Fibroblast of lung (primary cell): ENCODE data around the gene UBA1.

ENCODE experiments used
- EZH2 ChIP-seq: IDR thresholded peaks from 2 replicates; pipeline ENCODE4 v1.5.1; 2012; ENCODE audit warnings: low read length, control low read depth, mild to moderate bottlenecking; ENCODE audit errors: missing control alignments
- TF ChIP-seq, protein P1 (sequence below), 2 donors: IDR thresholded peaks in 1 of 2; conservative IDR thresholded peaks in 1 of 2; 1 replicate in 1 of 2; 2 replicates in 1 of 2; pipeline ENCODE4 v1.5.1; 2011 to 2012; ENCODE audit warnings: low read length in 2 of 2, control low read depth in 1 of 2, inconsistent platforms in 1 of 2, low read depth in 1 of 2, mild to moderate bottlenecking in 1 of 2

DNA sequence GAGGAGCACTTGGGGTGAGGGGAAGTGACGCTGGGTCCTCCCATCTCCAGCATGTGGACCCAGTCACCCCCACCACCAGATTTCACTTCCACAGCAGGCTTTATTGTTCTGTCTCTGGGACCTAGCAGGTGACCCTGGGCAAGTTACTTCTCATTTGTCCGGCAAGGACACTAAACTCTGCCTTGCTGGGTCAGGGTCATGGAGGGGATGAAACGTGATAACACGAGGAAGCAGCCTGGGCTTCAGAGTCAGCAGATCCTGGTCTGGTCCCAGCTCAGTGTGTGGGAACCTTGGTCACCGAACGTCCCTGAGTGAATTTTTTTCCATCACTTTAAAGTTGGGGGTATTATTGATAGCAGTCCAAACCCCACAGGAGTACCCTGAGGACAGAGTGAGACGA lies 3.9 kb downstream of the UBA1 start:
- TF ChIP-seq, protein P1, sequence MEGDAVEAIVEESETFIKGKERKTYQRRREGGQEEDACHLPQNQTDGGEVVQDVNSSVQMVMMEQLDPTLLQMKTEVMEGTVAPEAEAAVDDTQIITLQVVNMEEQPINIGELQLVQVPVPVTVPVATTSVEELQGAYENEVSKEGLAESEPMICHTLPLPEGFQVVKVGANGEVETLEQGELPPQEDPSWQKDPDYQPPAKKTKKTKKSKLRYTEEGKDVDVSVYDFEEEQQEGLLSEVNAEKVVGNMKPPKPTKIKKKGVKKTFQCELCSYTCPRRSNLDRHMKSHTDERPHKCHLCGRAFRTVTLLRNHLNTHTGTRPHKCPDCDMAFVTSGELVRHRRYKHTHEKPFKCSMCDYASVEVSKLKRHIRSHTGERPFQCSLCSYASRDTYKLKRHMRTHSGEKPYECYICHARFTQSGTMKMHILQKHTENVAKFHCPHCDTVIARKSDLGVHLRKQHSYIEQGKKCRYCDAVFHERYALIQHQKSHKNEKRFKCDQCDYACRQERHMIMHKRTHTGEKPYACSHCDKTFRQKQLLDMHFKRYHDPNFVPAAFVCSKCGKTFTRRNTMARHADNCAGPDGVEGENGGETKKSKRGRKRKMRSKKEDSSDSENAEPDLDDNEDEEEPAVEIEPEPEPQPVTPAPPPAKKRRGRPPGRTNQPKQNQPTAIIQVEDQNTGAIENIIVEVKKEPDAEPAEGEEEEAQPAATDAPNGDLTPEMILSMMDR (conservative IDR thresholded peaks at IDR 0.05 in 1 of 2, IDR thresholded peaks at IDR 0.05 in 1 of 2; ENCODE audit: low read depth in 1 of 2, low read length in 2 of 2), result no peak
- no peak for TF ChIP-seq EZH2
